Right atrium auricular region (tissue), 2 donors: ENCODE data around the gene OR11A1. TPM values are rescaled to one million over a fixed set of nuclear protein-coding genes. Genes with fewer than 3 reads are reported as not detected.

Source experiments
- DNase-seq: peaks from one replicate; pipeline ENCODE4 v3.0.0-alpha.2; 2019; ENCODE audit warnings: low spot score
- H3K27ac ChIP-seq, 2 donors: fragments of 200-600 bp; sonication (generic); 1 replicate in 1 of 2; 2 replicates in 1 of 2; pipeline ENCODE4 v1.5.1; 2016 to 2019
- H3K27me3 ChIP-seq, 2 donors: fragments of 200-600 bp; sonication (generic); one replicate each; pipeline versions ENCODE4 v1.5.1 to v1.6.0; 2017 to 2019
- H3K36me3 ChIP-seq: fragments of 200-600 bp; sonication (generic); one replicate; pipeline ENCODE4 v1.5.1; 2016
- H3K4me1 ChIP-seq, 2 donors: fragments of 200-600 bp; sonication (generic); one replicate each; pipeline versions ENCODE4 v1.5.1 to v1.6.0; 2017 to 2019
- H3K4me3 ChIP-seq, 2 donors: fragments of 200-600 bp; sonication (generic); 1 replicate in 1 of 2; 2 replicates in 1 of 2; pipeline ENCODE4 v1.5.1; 2017 to 2019; ENCODE audit warnings: mild to moderate bottlenecking in 1 of 2, moderate library complexity in 1 of 2
- H3K9me3 ChIP-seq, 2 donors: fragments of 200-600 bp; sonication (generic); one replicate each; pipeline ENCODE4 v1.5.1; 2019
- CTCF ChIP-seq, 2 donors: fragments of 200-600 bp; sonication (generic); IDR thresholded peaks; one replicate each; pipeline ENCODE4 v1.5.1; 2019; ENCODE audit warnings: antibody characterized with exemption in 2 of 2
- total RNA-seq, 2 donors: library from RNA; depleted of rRNA; stranded (reverse); fragments of >200 nt; gene quantifications; one replicate each; pipeline ENCODE4 v1.1.0, GENCODE V29; 2016

Gene OR11A1
- total RNA-seq, 2 donors from 2014 or later = not detected

DNA sequence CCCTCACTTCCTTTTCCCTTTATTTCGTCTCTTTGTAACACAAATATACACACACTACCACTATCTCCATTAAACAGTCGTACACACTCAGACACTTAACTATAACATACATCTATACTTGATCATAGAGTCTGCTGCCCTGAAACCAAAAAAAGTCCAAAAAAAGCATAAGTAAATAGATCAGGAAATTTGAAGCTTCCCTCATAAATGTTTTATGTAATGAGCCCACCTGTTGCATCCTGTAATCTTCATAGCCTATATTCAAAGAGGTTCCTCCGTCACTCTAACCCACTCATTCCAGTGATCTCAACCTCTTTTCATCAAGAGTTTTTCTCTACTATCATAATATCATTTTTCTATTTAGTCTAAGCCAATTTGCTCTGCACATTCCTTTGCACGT lies 68.3 kb downstream of the OR11A1 start:
- Histone ChIP-seq H3K9me3 (no peaks in the 10 kb centered on the region), H3K4me1 (no peaks in the 10 kb centered on the region), H3K27me3 (no peaks in the 10 kb centered on the region), H3K4me3 (no peak overlapping the region), H3K27ac (no peak overlapping the region), H3K36me3 (no peaks in the 10 kb centered on the region)
- no peak for TF ChIP-seq CTCF (IDR thresholded peaks at IDR 0.05)
- DNase-seq = no peak

- DNase-seq = no peak
- H3K9me3 ChIP-seq = peaks cover 0 to 3% of the 10 kb centered on the region in 2 donors
- no peaks in the 10 kb centered on the region for H3K36me3 ChIP-seq
- no peak overlapping the region for H3K4me3 ChIP-seq
- no peaks in the 10 kb centered on the region for H3K4me1 ChIP-seq
- H3K27ac ChIP-seq = no peak overlapping the region
- TF ChIP-seq CTCF (IDR thresholded peaks at IDR 0.05) = no peak
- no peaks in the 10 kb centered on the region for H3K27me3 ChIP-seq
These were observed 80.9 kb downstream of the OR11A1 start for GRCh38 chr6:29376003-29376402.

Other genes with a start within 250 kb of the OR11A1 start
- not detected for gene OR14J1, start 155.4 kb downstream of the OR11A1 start, total RNA-seq
- gene OR5V1, start 88.2 kb downstream of the OR11A1 start, total RNA-seq = not detected
- gene OR12D3, start 81.8 kb downstream of the OR11A1 start, total RNA-seq = not detected
- gene OR12D2, start 61.4 kb downstream of the OR11A1 start, total RNA-seq = not detected
- not detected for gene OR12D1, start 42.1 kb downstream of the OR11A1 start, total RNA-seq
- gene OR10C1, start 17.8 kb downstream of the OR11A1 start, total RNA-seq = not detected
- not detected for gene OR2H1, start 84 bp upstream of the OR11A1 start, total RNA-seq
- gene MAS1L, start 30.9 kb upstream of the OR11A1 start, total RNA-seq = not detected
- not detected for gene UBD, start 102.7 kb upstream of the OR11A1 start, total RNA-seq
- gene OR2H2, start 128.1 kb upstream of the OR11A1 start, total RNA-seq = not detected
- 10 to 100 TPM; 16.4 to 32.0 TPM for gene GABBR1, start 176.1 kb upstream of the OR11A1 start, total RNA-seq
- 1 to 10 TPM in 1 of 2 donors, under 1 TPM in 1; 0.16 to 2.4 TPM for gene MOG, start 200.0 kb upstream of the OR11A1 start, total RNA-seq
- 10 to 100 TPM in 1 of 2 donors, under 1 TPM in 1; 0.30 to 12.6 TPM for gene ZFP57, start 224.1 kb upstream of the OR11A1 start, total RNA-seq